Kidney tubule cell (primary cell): ENCODE results near the gene ARL14EP.

ENCODE experiments used
- DNase-seq: peaks from one replicate; pipeline ENCODE4 v3.0.0-alpha.2; 2018; ENCODE audit warnings: low spot score

The ARL14EP gene

DNA sequence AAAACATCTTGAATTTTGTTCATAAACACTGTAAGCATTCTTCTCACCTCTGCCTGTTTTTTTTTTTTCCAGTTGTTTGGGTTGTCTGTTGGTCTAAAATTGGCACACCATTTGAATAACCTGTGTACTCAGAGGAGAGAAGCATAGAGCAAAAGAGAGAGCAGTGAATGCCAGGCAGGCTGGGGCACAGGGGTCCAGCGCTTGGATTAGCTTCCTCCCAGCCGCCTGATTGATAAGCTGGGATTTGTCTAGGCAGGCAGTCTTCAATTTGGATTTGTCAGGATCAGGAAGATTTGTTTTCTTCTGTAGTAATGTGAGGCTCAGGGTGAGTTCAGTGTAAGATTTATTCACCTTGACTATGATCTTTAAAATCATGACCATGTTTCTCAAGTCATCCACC lies 59.0 kb downstream of the ARL14EP start:
- no peak for DNase-seq
